GM18526 (cell line): ENCODE data around the gene MUC2.

Source experiments
- POLR2A ChIP-seq: IDR thresholded peaks from 3 replicates; pipeline ENCODE4 v1.6.1; 2011; ENCODE audit not compliant: insufficient read length; ENCODE audit errors: extremely low read depth

MUC2 gene

DNA sequence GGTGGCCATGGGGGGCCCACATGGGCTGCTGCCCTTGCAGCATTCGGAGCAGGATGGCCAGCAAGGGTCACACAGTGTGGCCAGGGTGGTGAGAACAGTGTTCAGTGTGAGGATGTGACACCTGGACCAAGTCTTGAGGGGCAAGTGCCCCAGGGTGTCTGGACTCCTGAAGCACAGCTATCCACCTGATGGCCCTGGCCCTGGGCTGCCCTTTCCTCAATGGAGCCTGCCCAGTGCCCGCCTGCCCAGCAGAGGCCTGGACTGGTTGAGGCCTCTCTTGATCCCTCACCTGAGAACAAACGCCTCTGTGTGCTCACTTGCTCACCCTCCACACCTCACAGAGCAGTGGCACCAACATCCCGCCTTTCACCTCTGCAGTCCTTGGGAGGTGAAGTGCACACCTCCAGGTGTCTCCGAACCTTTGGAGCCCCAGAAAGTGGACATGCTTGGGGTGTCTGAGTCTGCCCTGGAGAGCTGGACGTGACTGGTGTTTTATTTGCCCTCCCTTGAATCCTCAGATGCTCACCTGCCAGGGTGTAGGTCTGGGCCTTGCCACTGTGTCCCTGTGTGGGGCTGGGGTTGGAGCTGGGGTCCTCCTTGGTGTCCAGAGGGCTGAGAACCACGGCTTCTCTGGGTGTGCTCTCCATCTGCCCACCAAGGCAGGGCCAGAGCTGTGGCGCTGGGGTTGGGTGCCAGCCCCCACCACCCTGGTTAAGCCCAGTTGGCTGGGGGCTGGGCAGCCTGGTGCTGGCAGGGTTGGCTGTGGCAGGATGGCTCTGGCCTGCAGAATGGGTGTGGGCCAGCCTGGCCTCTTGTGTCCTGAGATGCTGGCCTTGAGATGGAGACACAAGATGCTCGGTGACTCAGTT, 3.8 kb upstream of the MUC2 start:
- no peak for TF ChIP-seq POLR2A

- TF ChIP-seq POLR2A, result no peak
Measured at GRCh38 chr11:1071571-1072115, 3.0 kb upstream of the MUC2 start.

- no peak for TF ChIP-seq POLR2A
Measured at GRCh38 chr11:1072116-1072820, 2.4 kb upstream of the MUC2 start.

DNA sequence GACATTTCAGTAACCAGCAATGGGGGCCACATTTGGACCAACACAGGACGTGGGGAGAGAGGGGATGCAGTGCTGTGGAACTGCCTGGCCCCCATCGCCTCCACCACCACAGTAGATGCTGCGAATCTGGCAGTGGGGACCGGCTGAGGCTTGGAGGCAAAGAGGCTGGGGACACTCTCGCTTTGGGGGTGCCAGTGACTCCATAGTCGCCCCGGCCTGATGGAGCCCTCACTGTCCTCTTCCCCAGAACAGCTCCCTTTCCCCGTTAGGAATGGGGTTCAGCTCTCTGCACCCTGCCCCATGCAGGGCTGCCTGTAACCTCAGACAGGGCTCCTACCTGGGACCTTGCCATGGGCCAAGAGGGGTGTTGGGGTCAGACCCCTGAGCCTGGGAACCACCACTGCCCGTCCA, 1.8 kb upstream of the MUC2 start:
- TF ChIP-seq POLR2A, result no peak

- no peak for TF ChIP-seq POLR2A
Measured at GRCh38 chr11:1073261-1073724, 1.4 kb upstream of the MUC2 start.

DNA sequence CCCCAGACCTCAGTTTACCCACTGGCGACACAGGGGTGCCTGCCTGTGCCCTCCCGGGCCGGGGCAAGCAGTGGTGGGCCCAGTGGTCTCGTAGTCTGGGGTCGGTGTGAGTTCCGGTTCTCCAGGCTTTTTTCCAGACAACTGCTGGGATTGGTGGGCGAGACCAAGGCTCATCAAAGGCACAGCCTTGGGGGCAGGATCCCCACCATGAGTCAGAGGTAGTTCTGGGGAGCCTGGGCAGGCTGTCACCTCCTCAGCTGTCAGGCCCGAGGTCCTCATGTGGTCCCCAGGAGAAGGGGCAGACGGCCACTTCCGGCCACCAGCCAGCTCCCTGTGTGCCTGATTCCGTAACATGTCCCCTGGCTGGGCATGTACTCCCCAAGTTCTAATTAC, 827 bp upstream of the MUC2 start:
- no peak for TF ChIP-seq POLR2A

- TF ChIP-seq POLR2A, result no peak
Measured at GRCh38 chr11:1075341-1075911, 752 bp downstream of the MUC2 start.

- no peak for TF ChIP-seq POLR2A
Measured at GRCh38 chr11:1076061-1076665, 1.5 kb downstream of the MUC2 start.

- TF ChIP-seq POLR2A, result no peak
Measured at GRCh38 chr11:1077033-1077416, 2.4 kb downstream of the MUC2 start.

- TF ChIP-seq POLR2A, result no peak
Measured at GRCh38 chr11:1077417-1078119, 2.9 kb downstream of the MUC2 start.

GRCh38 chr11:1078191-1078601, 3.5 kb downstream of the MUC2 start:
- TF ChIP-seq POLR2A, result no peak

GRCh38 chr11:1081601-1082311, 7.1 kb downstream of the MUC2 start:
- TF ChIP-seq POLR2A, result no peak

DNA sequence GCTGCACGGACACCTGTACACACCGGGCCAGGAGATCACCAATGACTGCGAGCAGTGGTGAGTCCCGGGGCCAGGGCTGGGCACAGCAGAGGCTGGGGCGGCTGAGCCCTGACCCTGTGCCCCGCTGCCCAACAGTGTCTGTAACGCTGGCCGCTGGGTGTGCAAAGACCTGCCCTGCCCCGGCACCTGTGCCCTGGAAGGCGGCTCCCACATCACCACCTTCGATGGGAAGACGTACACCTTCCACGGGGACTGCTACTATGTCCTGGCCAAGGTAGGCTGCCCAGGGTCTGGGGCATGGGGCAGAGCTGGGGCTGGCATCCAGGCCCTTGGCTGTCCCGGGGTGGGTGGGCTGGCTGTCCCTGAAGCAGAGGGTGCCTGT, 7.7 kb downstream of the MUC2 start:
- TF ChIP-seq POLR2A, result no peak
